Stimulated activated CD8-positive, alpha-beta memory T cell treated with anti-CD3 and anti-CD28 coated beads, Interleukin-4, amount 100 ng/mL, for 24 hours (primary cell): ENCODE measurements around the gene ZNF692.

ENCODE experiments used
- DNase-seq: peaks from one replicate; pipeline ENCODE4 v3.0.0-alpha.2; 2020; ENCODE audit warnings: low read depth

Gene ZNF692

GRCh38 chr1:248824301-248824700 lies 34.6 kb downstream of the ZNF692 start:
- DNase-seq: no peak

GRCh38 chr1:248823517-248824001 lies 35.3 kb downstream of the ZNF692 start:
- DNase-seq: no peak

- DNase-seq: no peak
Measured at GRCh38 chr1:248822148-248823032, 36.5 kb downstream of the ZNF692 start.

GRCh38 chr1:248821641-248822040 lies 37.2 kb downstream of the ZNF692 start:
- DNase-seq: no peak

GRCh38 chr1:248821101-248821500 lies 37.8 kb downstream of the ZNF692 start:
- DNase-seq: no peak

GRCh38 chr1:248820041-248820585 lies 38.8 kb downstream of the ZNF692 start:
- DNase-seq: no peak

GRCh38 chr1:248818505-248819374 lies 40.1 kb downstream of the ZNF692 start:
- DNase-seq: no peak

GRCh38 chr1:248817065-248817464 lies 41.8 kb downstream of the ZNF692 start:
- DNase-seq: no peak

DNA sequence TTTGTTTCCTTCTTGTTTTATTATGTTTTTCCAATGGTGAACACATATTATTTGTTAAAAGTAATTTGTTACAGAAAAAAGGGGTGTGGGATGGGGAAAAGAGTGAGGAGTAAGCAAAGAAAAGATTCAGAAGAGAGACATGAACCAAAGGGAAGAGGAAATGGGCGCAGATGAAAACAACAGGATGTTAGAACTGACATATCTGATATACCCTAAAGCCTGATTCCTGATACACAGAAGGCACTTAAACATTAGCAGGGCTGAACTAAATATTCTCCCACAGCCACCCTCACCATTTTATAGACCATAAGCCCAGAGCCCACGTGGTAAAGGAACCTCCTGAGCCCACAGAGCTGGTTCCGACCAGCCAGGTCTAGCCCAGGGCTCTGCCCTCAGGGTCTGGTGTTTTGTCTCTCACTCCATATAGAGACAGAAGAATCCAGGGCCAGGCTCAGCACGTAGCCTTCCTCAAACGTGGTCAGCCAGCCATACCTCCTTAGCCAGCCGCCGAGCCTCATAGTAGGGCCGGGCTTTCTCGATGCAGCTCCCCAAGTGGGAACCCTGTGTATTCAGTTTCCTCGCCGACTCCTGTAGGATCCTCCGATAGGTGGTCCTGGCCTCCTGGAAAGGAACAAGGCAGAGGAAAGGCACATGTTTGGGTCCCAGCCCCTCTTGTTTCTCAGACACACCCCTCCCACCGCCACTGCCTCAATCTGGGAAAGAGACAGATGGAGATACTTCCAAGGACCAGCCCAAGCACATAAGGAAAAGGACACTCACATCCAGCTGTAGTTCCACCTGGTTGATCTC lies 42.6 kb downstream of the ZNF692 start:
- DNase-seq: no peak

GRCh38 chr1:248815407-248816034 lies 43.4 kb downstream of the ZNF692 start:
- no peak for DNase-seq

DNA sequence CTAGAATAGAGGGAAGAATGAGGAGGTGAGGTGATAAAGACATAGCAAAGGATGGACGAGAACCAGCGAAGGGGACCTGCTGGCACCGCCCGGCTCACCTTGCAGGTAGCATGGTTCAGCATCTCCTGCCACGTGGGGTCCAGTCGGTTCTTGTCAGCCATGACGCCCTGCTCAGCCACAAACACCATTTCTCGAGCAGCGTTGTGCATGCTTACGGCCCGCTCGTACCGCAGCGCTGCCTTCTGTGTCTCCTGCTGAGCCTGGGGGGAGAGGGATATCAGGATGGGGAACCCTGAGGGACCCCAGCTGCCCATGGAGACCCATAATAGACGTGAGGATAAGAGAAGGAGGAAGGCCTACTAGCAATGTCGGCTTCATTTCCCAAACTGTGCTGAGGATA lies 44.5 kb downstream of the ZNF692 start:
- no peak for DNase-seq

- DNase-seq: no peak
Measured at GRCh38 chr1:248813546-248813945, 45.3 kb downstream of the ZNF692 start.

- no peak for DNase-seq
Measured at GRCh38 chr1:248812736-248813425, 46.0 kb downstream of the ZNF692 start.

DNA sequence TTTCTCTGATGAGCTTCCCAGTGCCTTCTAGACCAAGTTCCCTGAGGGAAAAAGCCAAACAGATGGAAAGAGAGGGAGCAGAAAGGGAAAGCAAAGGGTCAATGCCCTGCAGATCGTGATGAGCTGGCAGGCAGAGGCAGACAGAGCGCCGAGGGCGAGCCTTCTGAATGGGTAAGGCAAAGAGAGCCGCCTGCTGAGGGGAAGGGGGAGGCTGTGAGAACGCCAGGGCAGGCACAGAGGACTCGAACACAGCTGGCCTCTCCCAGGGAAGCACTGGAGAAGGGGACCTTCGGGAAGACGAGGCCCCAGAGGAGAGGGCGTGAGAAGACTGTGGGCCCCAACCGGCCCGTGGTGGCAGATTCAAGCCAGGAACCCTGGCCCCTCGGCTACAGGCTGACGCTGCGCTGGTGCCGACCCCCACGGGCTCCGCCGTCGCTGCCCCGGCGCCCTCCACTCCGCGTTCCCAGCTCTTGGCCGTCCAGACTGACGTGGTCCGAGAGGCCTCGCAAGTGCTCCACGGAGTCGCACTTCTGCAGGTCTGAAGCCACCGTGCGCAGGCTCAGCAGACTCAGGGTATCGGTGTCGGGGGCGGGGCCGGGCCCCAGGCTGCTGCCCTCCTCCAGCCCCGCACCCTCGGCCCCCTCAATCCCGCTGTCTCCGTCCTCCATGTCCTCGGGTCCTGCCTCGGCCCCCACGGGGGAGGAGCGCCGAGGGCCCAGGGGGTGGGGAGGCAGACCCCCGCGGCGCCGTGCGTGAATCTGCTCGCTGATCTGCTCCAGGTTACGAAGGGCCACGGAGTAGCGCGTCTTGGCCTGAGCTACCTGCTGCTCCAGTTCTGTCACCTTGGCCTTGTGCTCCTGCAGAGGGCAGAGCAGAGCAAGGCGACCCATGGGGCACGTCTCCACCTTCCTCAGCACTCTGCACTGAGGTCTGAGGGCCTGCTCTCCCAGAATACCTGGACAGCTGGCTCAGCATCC lies 47.1 kb downstream of the ZNF692 start:
- DNase-seq: no peak

GRCh38 chr1:248810727-248811513 lies 48.0 kb downstream of the ZNF692 start:
- no peak for DNase-seq

DNA sequence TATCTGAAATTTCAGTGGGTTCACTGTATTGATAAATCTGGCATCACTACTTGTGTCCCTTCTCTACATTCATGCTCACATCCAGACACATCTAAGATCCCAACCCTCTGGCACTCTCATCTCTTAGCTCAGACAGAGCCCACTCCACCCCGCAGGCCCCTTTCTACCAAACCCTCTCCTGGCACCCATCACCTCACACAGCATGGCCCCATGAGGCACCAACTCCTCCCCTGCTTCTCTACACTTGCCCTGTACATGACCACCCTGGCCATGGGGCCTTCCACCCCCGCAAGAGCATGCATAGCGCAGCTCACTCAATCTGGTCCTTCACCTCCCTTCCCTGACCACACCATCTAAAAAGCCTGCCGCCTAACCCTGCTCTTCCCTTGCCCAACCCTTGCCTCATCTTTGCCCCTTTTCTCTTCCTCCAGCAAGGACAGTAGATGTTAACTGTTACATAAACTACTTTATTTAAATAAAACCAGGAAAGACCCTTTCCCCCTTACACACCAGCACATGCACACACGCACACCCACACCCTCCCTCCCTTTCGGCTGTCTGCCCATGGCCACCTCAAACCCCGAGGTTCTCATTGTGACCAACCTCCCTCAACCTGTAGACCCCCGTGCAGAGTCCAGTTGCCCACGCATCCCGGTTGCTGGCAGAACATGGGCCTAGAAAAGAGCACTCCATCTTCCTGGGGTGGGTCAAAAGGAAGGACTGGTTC lies 48.7 kb downstream of the ZNF692 start:
- no peak for DNase-seq

DNA sequence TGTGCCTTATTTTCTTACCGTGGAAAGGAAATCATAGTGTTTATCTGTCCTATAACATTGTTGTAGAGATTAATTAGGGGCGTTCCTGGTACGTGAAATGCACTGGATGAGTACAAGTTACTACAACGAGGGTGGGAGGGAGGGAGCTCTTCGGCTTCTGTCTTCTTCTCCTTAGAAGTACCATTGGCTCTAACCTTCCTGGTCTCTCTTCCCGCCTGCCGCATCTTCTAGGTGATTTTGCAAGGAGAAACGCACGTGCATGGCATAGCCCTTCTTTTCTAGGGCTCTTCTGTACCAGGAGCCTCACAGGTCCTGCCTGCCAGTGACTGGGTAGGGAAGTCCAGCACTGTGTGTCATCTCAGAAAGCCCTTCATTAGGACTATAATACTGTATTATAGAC lies 50.0 kb downstream of the ZNF692 start:
- DNase-seq: no peak
